CD4-positive, alpha-beta T cell treated with Interleukin-2 at 100 ng/mL for 4 hours (primary cell): ENCODE results near the gene MFAP5.

Experiments
- DNase-seq: peaks from one replicate; pipeline ENCODE4 v3.0.0-alpha.2; 2020; ENCODE audit warnings: low spot score

MFAP5 gene, protein sequence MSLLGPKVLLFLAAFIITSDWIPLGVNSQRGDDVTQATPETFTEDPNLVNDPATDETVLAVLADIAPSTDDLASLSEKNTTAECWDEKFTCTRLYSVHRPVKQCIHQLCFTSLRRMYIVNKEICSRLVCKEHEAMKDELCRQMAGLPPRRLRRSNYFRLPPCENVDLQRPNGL

DNA sequence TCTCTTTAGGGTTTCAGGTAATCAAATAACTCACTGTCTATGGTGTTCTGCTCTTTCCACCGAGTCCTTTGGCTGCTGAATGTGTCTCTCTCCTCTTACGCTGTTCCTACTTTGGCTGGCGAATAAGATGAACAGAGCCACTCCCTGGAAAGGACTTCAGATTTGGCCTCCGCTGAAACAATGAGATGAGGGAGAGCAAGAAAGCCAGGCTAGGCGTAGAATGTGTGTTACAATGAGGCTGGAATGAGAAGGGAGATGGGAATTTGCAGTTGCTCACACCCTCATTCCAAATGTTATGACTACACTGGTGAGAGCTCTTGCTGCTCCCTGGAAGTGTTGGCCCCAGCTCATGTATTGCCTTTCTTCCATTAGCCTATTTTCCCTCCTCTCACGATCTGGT, at the start of gene MFAP5:
Gene MFAP5 (minus strand): TSS at position 234 of the 400 bp plus-strand sequence. CDS start 722 bp downstream, outside the sequence.
- no peak for DNase-seq

DNA sequence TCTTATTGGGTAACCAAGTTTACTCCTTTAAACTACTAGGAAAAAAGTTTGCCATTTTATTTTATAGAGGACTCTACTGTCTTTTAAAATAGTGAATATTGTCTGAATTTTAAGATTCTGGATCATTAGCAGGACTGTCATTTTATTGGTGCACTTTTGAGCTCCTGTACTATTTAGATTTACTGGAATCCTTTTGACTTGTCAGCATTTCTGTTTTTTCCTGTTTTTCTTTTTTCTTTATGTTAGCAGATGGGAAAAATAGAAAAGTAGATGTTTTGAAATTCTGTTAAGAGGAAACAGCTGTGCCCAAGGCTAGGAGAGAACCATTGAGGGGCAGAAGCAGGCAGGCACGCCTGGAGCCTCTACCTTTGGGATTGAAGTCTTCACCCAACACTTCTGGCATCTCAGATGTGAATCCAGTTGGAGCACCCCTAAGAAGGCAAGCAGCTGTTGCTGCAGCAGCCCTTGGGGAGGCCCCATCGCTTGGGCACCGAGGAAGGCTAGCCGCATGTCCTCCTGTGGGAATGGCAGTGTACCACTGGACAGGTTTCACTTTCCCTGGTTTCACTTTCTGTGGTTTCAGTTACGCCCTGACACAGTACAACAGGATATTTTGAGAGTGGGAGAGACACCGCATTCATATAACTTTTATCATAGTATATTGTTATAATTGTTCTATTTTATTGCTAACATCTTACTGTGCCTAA, 46.7 kb upstream of the MFAP5 start:
- no peak for DNase-seq

DNA sequence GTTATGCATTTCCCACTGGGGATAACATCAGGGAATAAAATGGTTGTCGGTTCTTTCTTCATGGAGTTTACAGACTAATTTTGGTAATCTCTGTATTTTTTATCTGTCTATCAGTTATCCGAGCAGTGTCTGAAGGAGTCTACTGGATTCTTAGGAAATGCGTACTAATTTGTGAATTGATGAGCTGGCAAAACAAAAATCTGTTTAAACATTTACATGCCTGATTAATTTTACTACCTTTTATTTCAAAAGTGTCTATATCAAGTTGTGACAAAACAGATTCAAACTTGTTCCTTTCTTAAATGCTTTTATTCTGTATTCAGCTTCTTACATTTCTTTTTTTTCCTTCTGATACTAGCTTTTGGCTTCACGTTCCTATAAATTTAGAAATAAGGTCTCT, 39.5 kb upstream of the MFAP5 start:
- no peak for DNase-seq

DNA sequence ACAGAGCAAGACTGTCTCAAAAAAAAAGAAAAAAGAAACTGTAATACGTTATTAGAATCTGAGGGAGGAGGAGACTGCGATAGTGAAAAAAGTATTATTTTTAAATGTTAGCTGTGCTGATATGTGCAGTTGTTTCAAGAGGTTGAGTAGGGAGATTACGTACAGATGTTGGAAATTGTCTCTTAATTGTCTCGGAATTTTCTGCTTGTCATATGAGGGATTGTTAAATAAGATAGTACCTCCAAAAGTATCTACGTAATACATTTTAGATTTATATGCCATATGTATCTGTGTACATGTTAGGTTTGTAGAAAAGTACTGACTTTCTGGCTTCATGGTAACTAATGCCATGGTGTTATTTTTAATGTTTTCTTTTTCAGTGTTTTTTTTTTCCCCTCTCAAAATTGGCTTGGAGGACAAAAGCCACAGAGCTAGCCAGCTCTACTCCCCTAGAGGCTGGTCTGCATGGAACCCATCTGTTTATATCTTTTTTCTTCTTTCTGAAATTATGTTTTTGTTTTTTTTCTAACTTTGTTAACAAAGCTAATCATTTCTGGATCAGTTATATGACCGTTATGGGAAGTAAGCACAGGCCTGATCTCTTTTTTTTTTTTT, 38.5 kb upstream of the MFAP5 start:
- no peak for DNase-seq

DNA sequence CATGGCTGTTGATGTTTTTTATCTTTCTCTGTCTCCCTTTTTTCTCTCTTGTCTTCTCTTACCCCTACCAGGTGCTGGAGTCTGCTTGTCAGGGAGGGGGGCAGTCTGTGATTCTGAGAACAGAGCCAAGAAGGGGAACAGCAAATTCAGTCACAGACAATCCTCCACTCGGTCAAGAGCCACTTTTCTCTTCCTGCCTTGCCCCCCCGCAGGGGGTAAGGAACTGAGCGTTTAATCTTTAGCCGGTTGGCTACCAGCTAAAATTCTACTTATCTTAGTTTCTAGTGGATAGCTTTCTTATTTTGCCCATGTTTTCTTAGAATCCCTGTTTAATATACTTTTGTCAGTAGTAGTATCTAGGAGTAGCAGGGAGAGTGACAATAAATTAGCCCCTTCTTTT, 37.1 kb upstream of the MFAP5 start:
- no peak for DNase-seq

DNA sequence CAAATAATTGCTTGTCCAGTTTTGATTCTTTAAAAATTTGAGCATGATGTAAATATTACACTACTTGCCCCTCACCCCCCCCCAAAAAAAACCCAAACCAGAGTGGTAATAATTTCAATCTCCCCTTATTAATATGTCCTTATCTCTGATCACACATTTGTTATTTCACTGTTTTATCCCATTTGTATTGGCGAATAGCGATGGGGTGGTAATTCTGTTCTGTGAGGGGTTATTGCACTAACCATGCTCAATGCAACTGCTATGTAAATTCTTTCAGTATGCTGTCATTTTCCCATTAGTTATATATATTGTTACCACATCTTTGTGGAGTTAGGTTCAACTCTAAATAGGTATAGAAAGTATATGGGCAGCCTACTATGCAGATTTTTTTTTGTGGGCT, 36.3 kb upstream of the MFAP5 start:
- DNase-seq, result no peak

DNA sequence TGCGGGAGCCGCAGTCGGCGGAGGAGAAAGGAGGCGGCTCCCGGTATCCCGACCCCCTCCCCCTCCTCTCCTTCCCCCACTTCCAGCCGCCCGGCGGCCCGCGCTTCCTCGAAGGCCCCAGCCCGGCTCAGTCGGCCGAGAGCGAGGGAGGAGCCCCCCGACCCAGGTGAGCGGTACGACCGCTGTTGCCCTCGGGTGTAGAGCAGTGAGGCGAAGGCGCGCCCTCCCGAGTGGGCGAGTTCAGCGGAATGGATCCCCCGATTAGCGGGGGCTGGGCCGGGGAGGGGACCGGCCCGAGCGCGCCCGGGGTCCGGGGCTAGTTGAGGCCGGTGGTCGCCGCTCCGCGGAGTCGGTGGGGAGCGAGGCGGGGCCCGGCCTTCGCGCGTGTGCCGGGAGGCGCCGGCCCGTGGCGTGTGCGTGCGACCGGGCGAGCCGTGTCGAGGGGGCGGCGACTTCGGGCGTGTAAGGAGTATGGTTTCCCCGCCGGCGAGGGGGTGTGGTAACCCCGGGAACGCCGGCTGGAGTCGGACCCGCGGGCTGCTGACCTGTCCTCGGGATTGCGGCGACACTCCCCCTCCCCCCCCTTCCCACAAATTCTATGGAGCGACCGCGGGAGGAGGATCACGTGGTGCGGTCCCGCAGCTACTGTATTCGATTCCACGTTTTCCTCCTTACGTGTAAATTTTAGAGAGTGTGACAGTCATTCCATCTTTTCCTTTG, 35.7 kb upstream of the MFAP5 start:
- peak; percentile 37 for DNase-seq

DNA sequence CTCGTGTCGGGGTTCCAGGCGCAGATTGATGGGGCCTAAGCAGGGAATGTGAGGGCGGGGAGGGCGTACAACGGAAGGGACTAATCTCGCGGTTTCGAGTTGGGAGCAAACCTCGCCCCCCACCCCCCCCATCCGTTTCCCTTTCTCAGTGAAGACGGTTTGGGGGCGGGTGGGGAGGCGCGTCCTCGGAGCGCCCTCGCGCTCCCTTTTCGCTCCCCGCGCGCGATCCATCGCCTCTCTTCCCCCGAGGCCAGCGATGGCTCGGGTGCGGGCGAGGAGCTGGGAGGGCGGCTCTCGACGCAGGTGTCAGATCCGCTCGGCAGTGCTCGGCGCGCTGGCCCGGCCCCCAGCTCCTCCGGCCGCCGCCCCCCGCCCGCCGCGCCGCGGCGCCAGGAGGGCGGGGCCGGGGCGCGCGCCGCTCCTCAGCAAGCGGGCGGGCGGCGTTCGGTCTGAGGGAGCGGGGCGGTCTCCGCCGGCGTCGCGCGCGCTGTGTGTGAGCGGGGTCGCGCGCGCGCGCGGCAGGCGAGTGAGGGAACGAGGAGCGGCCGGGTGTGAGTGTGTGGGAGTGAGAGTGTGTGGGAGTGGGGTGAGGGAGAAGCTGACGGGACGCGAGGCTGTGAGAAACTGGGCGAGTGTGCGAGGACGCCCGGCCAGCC, 35.0 kb upstream of the MFAP5 start, which contains the start of gene RIMKLB:
Gene RIMKLB (plus strand): TSS at position 516 of the 656 bp plus-strand sequence. CDS start 15,876 bp downstream, outside the sequence.
- DNase-seq, result peak; percentile 77

DNA sequence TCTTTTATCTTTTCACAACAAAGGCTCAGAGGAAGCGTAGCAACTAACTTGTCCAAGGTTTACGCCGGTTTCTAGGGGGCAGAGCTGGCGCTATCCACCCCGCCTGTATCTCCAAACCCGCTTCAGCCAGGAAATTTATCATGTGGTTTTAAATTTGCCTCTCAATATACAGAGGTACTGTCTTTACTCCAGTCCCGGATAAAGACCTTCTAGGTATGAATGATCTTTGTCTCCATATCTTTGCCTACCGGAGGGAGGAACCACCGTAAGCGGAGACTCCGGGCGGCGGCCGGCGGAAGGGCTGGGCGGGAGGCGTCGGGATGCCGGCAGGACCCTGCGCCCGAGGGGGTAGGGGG, 34.5 kb upstream of the MFAP5 start:
- peak; percentile 36 for DNase-seq

DNA sequence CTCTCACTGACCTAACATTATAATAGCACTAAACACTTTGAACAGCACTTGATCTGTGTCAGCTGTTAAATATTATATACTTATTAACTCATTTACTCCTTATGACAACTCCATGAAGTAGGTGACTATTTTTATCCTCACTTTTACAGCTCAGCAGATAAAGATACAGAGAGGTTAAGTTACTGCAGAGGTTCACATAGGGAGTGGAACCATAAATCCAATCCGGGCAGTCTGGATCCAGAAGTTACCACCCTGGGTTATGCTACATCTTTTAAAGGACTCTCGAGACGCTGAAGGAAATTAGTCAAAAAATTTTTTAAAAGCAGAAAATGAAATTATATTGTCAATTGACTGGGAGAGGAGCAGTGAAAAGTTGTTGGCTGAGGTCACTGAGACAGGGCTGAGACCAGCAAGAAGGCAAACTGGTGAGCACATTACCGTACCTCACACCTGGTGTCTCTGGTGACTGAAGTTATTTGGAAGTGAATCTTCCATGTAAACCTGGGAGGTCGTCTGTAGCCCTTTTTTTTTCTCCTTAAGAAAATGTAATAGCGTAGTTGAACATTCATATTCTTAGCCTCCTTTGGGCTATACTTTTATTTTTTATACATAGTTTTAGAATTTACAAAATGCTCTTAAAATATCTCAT, 33.9 kb upstream of the MFAP5 start:
- DNase-seq, result no peak

DNA sequence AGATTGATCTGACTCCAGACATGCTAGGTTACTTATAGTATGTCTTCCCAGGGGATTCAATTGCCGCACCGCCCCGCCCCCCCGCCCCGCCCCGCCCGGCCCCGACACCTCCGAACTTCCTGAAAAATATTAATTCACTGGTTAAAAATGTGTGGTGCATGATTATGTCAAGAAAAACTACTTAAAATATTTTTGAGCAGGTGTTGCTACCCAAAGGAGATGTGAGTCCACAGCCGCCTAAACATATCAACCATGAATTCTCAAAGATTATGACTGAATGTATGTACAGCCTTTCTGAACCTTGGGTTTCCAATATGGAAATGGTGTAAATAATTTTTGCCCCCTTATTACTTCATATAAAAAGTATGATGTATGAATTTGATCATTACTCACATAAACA, 32.5 kb upstream of the MFAP5 start:
- DNase-seq, result no peak

DNA sequence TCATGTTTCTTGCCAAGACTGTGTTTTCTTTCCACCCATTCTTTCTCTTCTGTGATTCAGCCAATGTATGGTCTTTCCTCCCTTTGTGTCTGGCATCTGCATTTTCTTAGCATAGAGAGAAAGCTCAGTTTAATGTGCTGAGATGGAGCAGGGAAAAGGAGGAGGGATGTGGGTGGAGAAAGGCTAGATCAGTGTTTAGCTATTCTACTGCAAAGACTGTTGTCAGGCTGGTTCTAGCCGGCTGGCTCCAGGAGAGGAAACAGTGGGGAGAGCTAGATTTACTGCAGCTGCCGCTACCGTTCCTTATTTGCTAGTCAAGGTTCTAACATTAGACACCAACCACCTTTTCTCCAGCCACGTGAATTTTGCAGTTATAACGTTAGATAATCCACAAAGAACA, 29.9 kb upstream of the MFAP5 start:
- DNase-seq, result no peak

DNA sequence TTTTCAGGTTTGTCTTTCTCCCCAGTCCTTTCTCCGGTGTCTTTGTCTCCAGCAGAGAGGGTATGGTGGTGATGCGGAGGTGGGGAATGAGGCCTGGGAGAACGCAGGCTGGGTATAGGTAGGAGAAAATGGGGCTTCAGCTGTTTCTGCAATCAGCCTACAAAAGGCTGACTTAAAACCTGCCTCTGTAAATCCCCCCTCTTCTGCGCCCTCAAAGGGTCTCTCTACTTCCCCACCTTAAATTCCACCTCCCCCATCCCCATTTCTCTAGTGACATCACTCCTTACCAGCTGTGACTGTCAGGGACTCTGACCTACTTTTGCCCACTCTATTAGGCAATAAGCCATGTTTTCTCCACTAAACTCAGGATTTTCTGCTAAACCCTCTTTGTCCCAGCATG, 27.1 kb upstream of the MFAP5 start:
- DNase-seq, result no peak

DNA sequence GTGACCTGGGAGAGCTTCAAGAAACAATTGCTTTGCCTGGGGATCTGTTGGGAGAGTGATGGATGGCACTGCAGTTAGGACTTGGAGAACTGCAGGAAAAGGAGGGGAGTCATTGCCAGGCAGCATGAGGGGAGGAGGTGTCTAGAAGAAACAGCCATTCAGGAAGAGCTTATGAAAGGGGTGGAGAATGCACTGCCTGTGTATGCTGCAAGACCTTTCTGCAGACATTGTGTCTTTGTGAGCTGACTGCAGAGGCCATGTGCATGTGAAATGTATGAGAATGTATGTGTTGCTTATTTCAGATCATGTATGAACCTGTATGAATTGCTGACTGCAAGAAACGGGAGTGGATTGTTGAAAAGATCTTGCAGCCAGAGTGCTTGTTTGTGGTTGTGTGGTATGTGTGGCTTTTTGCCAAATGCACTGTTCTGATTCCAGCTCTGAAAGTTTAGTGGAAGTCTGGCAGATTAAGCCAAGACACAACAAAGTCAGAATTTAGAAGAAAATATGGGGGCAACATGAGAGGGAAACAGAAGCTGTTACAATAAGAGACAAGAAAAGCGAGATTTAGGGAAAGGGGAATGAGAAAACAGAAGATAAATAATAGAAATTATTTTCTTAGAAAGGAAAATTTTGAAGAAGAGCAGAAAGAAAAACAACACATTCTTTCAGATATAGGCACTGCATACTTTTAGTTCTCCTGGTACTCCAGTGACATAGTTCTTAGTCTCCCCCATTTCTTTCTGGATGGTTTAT, 25.4 kb upstream of the MFAP5 start:
- DNase-seq, result no peak

DNA sequence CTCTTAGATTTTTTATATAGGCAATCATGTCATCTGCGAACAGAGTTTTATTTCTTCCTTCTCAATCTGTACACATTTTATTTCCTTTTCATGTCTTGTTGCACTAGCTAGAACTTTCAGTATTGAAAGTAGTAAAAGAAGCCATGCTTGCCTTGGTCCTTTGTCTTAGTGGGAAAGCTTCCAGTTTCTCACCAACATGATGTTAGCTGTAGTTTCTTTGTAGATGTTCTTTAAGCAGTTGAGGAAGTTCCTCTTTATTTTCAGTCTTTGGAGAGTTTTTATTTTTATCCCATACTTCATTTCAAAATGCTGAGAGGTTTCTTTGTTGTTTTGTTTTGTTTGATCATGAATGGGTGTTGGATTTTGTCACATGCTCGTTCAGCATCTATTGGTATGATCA, 22.4 kb upstream of the MFAP5 start:
- DNase-seq, result no peak

DNA sequence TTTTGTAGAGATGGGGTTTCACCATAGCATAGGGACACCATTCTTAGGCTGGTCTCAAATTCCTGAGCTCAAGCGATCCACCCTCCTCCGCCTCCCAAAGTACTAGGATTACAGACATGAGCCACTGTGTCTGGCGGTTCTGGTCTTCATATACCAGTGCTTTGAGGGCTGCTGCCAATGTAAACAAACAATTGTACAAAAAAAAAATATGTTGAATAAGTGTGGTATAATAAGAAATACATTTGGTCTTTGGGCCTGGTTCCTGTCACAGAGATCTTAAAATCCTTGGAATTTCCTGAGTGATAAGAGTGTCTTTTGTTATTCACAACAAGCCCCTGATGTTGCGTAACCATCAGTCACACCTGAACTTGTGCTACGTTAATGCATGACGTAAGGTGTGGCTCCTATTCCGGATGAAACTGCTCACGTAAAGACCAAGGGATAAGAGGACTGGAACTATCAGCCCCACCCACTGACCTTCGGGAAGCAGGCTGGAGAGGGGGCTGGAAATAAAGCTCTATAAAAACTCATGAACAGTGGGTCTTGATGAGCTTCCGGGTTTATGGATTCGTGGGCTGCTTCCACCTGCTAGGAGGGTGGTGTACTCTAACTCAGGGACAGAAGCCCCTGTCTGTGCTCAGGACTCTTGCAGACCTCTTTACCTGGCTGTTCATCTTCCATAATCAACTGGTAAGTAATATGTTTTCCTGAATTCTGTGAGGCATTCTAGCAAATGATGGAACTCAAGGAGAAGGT, 18.7 kb upstream of the MFAP5 start:
- DNase-seq, result no peak

DNA sequence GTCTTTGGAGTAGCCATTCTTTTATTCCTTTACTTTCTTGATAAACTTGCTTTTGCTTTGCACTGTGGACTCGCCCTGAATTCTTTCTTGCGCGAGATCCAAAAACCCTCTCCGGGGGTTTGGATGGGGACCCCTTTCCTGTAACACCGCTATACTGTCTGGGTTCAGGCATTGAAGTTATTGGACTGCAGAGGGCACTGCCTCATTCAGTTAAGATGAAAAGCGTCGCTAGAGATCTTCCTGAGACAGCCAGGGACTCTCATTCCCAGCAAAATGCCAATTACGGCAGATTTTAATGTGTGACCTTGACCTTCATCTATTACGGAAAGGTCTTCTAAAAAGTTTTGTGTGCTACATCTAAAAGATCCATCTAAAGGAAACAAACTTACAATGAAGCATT, 17.9 kb upstream of the MFAP5 start:
- DNase-seq, result no peak

DNA sequence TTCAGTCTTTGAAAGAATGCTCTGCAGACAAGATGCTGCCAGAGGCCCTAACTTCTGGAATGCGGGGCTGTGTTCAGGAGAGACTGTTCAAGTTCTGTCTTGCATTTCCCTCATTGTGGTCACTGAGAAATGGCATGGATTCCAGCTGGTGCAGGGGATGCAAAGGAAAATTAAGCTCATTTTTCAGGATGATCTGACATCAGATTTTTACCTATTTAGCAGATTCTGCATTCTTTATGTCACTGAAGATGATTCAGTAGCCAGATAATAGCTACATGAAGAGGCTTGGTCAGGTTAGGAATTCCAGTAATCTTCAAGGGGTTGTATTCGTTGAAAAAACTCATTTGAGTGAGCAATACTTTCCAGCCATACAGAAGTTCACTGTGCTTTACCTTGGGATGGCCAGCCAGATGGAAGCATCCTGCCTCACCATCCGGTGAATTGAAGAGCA, 16.1 kb upstream of the MFAP5 start:
- DNase-seq, result no peak

DNA sequence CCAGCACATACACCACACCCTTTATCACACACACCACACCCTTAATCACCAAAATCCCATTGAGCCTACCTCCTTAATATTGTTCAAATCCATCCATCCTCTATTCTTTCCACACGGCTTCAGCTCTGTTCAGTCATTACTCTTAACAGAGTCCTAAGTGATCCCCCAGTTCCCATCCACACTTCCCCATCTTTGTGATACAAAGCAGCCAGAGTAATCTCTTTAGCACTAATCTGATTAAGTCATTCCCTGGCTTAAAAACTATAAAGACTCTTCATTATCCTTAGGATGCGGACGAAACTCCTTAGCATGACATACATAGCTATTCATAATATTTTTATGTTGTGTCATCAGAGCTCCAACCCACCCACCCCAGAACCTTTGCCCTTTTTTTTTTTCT, 14.7 kb upstream of the MFAP5 start:
- DNase-seq, result no peak

DNA sequence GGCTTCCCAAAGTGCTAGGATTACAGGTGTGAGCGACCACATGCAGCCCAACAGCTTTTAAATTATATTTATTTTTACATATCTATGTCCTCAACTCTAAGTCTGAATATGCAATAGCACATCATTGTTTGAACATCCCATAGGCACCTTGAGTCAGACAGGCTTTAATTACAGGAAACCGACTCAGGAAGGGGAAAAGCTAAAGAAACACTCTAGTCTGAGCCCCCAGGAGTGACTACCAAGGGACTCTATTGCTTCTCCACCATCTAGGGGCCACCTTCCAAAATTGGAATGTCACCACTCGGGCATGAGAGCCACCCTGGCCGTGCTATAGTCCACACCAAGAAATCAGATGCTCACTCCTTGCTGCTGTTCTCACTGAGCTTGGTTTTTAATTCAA, 14.0 kb upstream of the MFAP5 start:
- DNase-seq, result no peak
